ENCODE results near the gene CDC45.

CDC45 gene

DNA sequence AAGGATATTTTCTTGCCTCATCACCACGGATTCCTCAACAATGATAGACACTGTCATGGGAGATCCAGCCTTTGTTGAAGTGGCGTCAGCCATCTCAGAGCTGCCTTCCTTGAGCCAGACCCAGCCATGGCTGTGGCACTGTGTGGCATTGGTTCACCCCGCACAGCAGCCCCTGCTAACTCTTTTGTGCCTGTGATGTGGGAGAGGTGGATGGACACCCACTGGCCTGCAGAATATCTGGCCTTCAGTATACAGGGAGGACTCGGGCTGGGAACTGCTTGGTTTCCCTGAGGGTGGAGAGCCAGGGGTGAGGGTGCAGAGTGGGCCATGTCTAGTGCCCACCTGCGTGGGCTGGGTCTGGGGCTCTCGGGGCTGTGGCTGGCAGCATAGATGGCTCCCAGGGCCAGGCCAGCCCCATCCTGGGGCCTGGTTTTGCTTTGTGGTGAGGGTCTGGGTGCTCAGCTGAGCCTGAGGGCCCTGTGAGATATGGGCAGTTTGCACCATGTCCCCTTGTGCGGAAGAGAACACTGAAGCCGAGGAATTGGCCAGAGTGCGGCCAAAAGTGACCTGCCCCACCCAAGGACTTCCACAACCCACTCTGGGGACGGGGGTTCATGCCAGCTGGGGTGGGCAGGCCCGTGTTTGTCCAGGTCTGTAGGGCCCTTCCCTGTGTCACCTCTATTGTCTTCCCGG lies 38.3 kb downstream of the CDC45 start:
- DNase-seq (ENCODE audit: low read depth), result no peak
- no peak for TF ChIP-seq CTCF (IDR thresholded peaks at IDR 0.05; ENCODE audit: control insufficient read depth, insufficient read depth, low read depth, low read length, missing control alignments)
- H3K4me3 ChIP-seq (ENCODE audit: control insufficient read depth, low read depth, low read length), result no peak overlapping the region

DNA sequence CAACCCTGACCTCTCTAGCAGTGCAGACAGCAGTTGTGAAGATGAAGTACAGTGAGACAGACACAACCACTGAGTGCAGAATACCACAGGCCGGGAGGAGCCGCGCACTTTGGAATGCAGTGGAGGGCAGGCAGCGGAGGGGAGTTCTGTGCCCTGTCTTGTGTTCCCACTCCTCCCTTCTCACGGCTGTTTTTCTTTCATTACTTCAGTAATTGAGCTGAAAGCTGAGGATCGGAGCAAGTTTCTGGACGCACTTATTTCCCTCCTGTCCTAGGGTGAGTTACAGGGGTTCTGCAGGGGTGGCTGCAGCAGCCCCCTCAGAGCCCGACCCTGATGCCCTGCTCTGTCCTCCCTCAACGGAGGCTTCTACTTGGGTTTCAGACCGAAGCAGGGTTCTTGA lies 38.9 kb downstream of the CDC45 start:
- no peak for TF ChIP-seq CTCF (IDR thresholded peaks at IDR 0.05; ENCODE audit: control insufficient read depth, insufficient read depth, low read depth, low read length, missing control alignments)
- no peak overlapping the region for H3K4me3 ChIP-seq (ENCODE audit: control insufficient read depth, low read depth, low read length)
- DNase-seq (ENCODE audit: low read depth), result no peak

DNA sequence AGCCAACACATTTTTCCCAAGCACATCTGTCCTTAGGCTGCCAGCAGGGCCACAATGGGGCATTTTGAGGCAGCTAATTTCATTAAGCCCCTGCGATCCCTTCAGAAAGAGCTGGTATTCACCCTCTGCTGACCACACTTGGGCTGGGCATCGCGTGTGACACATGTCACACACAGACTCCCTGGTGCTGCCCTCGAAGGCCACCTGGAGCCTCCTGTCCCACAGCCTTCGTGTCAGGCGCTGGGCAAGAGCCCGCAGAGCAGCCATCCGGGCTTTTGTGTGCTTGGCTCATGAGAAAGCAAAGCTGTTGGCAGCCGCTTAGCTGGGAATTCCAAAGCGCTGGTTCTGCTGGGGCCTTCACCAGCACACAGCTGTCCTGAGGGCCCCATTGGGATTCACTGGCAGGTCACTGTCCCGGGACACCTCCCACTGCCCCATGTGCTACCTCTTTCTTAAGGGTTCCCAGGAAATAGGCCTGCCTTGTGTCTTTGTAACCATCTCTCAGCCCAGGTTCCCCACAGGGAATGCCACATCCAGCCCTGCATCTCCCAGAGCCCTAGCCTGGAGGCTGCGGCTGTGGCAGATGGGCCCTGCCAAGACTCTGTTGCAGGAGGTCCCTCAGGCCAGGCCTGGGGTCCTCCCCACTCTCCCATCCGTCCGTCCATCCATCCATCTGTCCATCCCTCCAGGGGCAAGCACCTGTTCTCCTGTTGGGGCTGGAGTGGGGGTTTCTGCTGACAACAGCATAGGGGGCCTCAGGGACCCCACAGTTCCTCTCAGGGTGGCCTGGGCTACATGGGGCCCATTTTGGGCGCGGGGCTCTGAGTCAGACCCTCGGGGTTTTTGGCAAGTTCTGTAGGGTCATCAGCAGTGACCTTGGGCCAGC lies 39.6 kb downstream of the CDC45 start:
- DNase-seq (ENCODE audit: low read depth), result no peak
- TF ChIP-seq CTCF (IDR thresholded peaks at IDR 0.05; ENCODE audit: control insufficient read depth, insufficient read depth, low read depth, low read length, missing control alignments), result no peak
- no peak overlapping the region for H3K4me3 ChIP-seq (ENCODE audit: control insufficient read depth, low read depth, low read length)

DNA sequence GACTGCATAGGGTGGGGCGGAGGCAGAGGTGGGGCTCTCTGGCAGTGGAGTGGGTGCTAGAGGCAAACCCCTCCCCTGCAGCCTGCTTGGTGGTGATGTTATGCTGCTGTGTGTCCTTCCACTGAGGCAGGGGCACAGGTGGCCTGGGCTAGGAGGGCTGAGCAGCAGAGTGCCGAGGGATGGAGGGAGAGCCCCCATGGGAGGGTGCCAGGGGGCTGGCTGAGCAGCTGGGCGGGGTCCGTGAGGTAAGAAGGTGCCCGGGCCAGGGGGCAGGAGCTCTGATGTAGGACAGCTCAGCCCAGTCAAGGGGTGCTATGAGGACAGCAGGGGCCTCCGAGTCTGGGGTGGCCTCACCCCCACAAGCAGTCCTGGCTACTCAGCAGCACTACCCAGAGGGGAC lies 40.3 kb downstream of the CDC45 start:
- no peak overlapping the region for H3K4me3 ChIP-seq (ENCODE audit: control insufficient read depth, low read depth, low read length)
- TF ChIP-seq CTCF (IDR thresholded peaks at IDR 0.05; ENCODE audit: control insufficient read depth, insufficient read depth, low read depth, low read length, missing control alignments), result no peak
- no peak for DNase-seq (ENCODE audit: low read depth)

DNA sequence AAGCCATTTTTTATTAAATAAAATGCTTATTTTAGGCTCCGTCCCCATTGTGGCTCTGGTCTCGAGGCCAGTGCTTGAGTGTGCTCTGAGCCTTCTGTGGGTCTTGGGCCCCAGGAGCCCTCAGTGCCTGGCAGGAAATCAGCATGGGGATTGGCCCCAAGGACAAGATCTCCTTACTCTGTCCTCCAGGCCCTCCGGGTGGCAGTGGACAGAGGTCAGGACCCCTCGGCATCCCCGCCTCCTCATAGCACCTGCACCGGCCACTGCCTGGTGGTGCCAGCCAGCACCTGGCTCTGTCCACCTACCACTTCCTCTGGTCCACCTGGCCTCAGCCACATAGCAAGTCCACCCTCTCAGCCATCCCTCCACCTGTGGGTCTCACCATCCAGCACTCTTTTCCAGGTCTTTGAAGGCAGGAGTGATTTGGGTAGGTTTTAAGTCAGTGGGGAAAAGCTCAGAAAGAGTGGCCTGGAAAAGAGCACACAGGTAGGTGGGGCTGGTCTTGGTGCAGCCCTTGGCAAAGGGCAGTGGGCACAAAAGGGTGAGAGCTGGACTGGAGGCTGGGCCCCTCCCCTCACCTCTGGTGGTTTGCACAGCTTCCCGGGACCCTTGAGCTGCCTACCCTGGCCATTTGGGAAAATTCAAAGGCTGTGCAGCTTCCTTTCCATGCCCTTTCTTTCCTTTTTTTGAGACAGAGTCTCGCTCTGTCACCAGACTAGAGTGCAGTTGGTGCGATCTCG lies 41.0 kb downstream of the CDC45 start:
- DNase-seq (ENCODE audit: low read depth), result no peak
- no peak for TF ChIP-seq CTCF (IDR thresholded peaks at IDR 0.05; ENCODE audit: control insufficient read depth, insufficient read depth, low read depth, low read length, missing control alignments)

GRCh38 chr22:19522190-19522880 lies 42.6 kb downstream of the CDC45 start:
- H3K4me3 ChIP-seq (ENCODE audit: control insufficient read depth, low read depth, low read length), result no peak overlapping the region
- no peak for TF ChIP-seq CTCF (IDR thresholded peaks at IDR 0.05; ENCODE audit: control insufficient read depth, insufficient read depth, low read depth, low read length, missing control alignments)
- DNase-seq (ENCODE audit: low read depth), result no peak

More for the DNA sequence above, 41.0 kb downstream of the CDC45 start:
- H3K4me3 ChIP-seq (ENCODE audit: control insufficient read depth, low read depth, low read length), result no peak overlapping the region

Measured in AG09309 (cell line).